Mucosa of rectum (tissue), 2 donors: ENCODE results near the gene LCMT1.
A peak's percentile ranks its signal among the peaks of the same experiment; 100 is the strongest.

Experiments
- H3K27ac ChIP-seq, 2 donors: one replicate each; pipeline ENCODE4 v1.7.0; 2013; ENCODE audit warnings: inconsistent platforms in 2 of 2, low read depth in 2 of 2, low read length in 2 of 2
- H3K27me3 ChIP-seq, 2 donors: one replicate each; pipeline ENCODE4 v1.7.0; 2013; ENCODE audit warnings: low read length in 2 of 2; ENCODE audit not compliant: control insufficient read depth in 2 of 2, insufficient read depth in 2 of 2
- H3K36me3 ChIP-seq, 2 donors: one replicate each; pipeline ENCODE4 v1.7.0; 2013; ENCODE audit warnings: low read length in 2 of 2; ENCODE audit not compliant: control insufficient read depth in 2 of 2, insufficient read depth in 2 of 2
- H3K4me1 ChIP-seq, 2 donors: one replicate each; pipeline ENCODE4 v1.7.0; 2013; ENCODE audit warnings: low read length in 2 of 2, mild to moderate bottlenecking in 1 of 2; ENCODE audit not compliant: control insufficient read depth in 2 of 2, insufficient read depth in 2 of 2
- H3K4me3 ChIP-seq, 2 donors: one replicate each; pipeline ENCODE4 v1.7.0; 2013; ENCODE audit warnings: low read length in 2 of 2
- H3K9ac ChIP-seq, 2 donors: one replicate each; pipeline ENCODE4 v1.7.0; 2013; ENCODE audit warnings: low read length in 2 of 2, low read depth in 1 of 2, mild to moderate bottlenecking in 1 of 2
- H3K9me3 ChIP-seq, 2 donors: one replicate each; pipeline ENCODE4 v1.7.0; 2013; ENCODE audit warnings: low read length in 2 of 2; ENCODE audit not compliant: control insufficient read depth in 2 of 2
- donor health status: healthy.
- donor health status: Normal muscosa, but diverticular disease.

The LCMT1 gene

DNA sequence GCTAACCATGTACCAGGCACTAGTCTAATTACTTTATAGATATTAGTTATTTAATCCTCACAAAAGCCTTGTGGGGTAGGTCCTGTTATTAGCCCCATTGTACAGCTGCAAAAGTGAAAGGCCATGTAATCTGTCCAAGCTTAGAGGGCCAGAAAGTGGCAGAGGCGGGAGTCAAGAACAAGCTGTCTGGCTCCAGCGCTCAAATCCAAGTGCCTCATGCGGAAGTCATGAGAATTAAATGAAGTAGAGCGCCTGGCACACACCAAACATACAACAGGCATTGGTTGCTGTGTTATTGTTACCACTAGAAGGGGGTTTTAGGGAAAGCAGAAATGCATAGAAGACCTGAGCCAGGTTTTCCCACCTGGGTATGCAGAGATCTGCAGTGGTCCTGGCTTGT, 106.4 kb downstream of the LCMT1 start:
- no peaks in the 10 kb centered on the region for H3K9me3 ChIP-seq
- peak overlapping the region in 1 of 2 donors; percentile 63 for H3K4me3 ChIP-seq
- no peak overlapping the region for H3K9ac ChIP-seq
- no peak overlapping the region for H3K27ac ChIP-seq
- H3K27me3 ChIP-seq = no peaks in the 10 kb centered on the region
- no peaks in the 10 kb centered on the region for H3K36me3 ChIP-seq
- peaks cover 0 to 11% of the 10 kb centered on the region in 2 donors for H3K4me1 ChIP-seq

DNA sequence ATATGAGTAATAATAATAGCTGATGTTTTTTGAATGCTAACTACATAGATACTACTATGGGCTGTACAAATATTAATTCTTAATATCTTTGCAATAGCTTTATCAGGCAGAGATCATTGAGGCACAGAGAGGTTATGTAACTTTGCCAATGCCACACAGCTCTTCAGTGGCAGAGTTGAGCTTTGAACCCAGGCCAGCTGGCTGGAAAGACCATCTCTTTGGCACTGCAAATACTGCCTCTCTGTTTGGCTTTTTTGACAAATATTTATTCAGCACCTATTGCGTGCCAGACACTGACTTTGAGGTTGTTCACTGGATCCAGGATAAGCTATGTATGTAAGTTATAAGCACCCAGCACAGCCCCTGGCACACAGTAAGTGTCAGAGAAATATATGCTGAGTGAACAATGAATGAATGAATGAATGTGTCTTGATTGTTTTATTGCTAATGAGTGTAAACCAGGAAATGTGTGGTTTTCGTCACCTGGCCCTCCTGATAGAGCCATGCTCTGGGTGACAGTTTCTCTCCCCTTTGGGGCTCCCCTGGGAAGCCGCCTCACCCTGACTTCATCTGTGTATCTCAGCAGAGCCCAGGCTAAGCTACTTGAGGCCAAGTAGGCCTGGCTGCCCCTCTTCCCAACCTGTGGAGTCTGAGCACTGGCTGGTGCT, 107.7 kb downstream of the LCMT1 start:
- H3K27me3 ChIP-seq = no peaks in the 10 kb centered on the region
- H3K9ac ChIP-seq = no peak overlapping the region
- peak overlapping the region in 1 of 2 donors; percentile 41 for H3K4me3 ChIP-seq
- no peak overlapping the region for H3K27ac ChIP-seq
- H3K9me3 ChIP-seq = no peaks in the 10 kb centered on the region
- no peaks in the 10 kb centered on the region for H3K36me3 ChIP-seq
- peaks cover 0 to 11% of the 10 kb centered on the region in 2 donors for H3K4me1 ChIP-seq

DNA sequence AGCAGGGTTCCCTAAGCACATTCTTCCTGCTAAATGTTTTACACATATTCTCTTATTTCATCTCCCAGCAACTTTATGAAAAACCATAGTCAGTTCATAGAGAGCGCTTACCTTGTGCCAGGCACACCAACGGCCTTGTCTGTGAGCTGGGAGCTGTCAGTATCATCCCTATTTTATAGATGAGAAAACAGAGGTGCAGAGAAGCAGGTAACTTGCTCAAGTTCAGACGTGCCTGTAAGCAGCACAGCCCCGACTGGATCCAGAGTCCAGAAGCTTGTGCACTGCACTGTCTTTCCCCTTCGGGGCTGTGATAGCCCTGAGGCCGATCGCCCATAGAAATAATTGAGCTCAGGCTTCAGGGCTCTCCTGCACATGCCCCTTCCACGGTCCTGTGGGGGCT, 111.4 kb downstream of the LCMT1 start:
- H3K36me3 ChIP-seq = no peaks in the 10 kb centered on the region
- no peak overlapping the region for H3K4me3 ChIP-seq
- peaks cover 0 to 3% of the 10 kb centered on the region in 2 donors for H3K4me1 ChIP-seq
- no peaks in the 10 kb centered on the region for H3K9me3 ChIP-seq
- no peak overlapping the region for H3K9ac ChIP-seq
- peak overlapping the region in 1 of 2 donors; percentile 43 for H3K27ac ChIP-seq
- H3K27me3 ChIP-seq = no peaks in the 10 kb centered on the region

DNA sequence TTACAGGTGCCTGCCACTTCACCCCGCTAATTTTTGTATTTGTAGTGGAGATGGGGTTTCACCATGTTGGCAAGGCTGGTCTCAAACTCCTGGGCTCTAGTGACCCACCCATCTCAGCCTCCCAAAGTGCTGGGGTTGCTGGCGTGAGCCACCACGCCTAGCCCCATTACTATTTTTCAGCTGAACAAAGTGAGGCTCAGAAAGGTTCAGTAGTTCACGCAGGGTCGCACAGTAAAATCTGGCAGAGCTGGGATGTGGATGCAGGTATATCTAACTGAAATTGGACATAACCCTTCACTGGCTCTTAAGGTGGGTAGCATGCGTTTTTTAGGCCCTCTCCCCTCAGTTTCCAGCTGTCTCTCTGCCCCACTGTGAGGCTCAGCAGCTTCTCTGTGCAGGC, 112.4 kb downstream of the LCMT1 start:
- Histone ChIP-seq H3K9me3 (no peaks in the 10 kb centered on the region), H3K4me1 (peaks cover 0 to 2% of the 10 kb centered on the region in 2 donors), H3K27me3 (no peaks in the 10 kb centered on the region), H3K9ac (no peak overlapping the region), H3K27ac (no peak overlapping the region), H3K36me3 (no peaks in the 10 kb centered on the region), H3K4me3 (no peak overlapping the region)

DNA sequence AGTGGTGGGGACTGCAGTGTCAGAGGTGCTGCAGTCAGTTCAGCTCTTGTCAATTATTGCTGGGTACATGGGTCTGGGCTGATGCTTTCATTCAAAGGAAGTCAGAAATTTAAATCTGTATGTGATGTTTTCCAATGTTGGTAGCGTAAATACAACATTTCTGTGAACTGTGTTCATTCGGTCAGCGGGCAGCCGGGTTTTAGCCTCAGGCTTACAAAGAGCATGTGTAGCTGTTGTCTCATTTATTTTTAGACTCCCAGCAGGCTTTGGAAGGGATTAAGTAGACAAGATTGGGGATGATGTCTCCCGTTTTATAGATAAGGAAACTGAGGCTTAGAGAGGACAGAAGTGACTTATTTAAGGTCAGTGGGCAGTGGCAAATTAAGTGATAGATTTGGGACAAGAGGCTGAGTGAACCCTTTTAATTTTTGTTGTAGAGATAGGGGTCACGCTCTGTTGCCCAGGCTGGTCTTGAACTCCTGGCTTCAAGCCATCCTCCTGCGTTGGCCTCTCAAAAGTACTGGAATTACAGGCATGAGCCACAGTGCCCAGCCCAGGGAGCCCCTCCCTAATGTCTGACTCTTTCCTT, 113.3 kb downstream of the LCMT1 start:
- H3K27ac ChIP-seq = no peak overlapping the region
- no peak overlapping the region for H3K4me3 ChIP-seq
- no peaks in the 10 kb centered on the region for H3K9me3 ChIP-seq
- no peak overlapping the region for H3K9ac ChIP-seq
- no peaks in the 10 kb centered on the region for H3K36me3 ChIP-seq
- H3K27me3 ChIP-seq = no peaks in the 10 kb centered on the region
- H3K4me1 ChIP-seq = no peaks in the 10 kb centered on the region
